GM23338 (cell line): Measurements from ENCODE around the gene GSX1. TPM values are rescaled to one million over a fixed set of nuclear protein-coding genes. Genes with fewer than 3 reads are reported as not detected.

Experiments used
- ATAC-seq: fragments of 200-7000 bp; cut with Tn5 transposase; 3 replicates; pipeline ENCODE4 v1.9.1; 2020
- DNase-seq: peaks from one replicate; pipeline ENCODE4 v3.0.0-alpha.2; 2015; ENCODE audit warnings: low spot score
- H2AFZ ChIP-seq: fragments of 200-600 bp; sonication (generic); 2 replicates; pipeline ENCODE4 v1.8.0; 2016; ENCODE audit warnings: antibody characterized with exemption, mild to moderate bottlenecking, moderate library complexity
- H3F3A ChIP-seq: fragments of 200-600 bp; sonication (generic); replicated peaks from 2 replicates; pipeline ENCODE4 v1.8.0; 2017; ENCODE audit warnings: antibody characterized with exemption, mixed run types, low read depth
- H3K27ac ChIP-seq: fragments of 200-600 bp; sonication (generic); 2 replicates; pipeline ENCODE4 v1.6.1; 2016; ENCODE audit warnings: low read depth
- H3K27me3 ChIP-seq: fragments of 200-600 bp; sonication (generic); 2 replicates; pipeline ENCODE4 v1.8.0; 2016; ENCODE audit warnings: mild to moderate bottlenecking, mixed run types, moderate library complexity; ENCODE audit not compliant: insufficient read depth
- H3K36me3 ChIP-seq: fragments of 200-600 bp; sonication (generic); 2 replicates; pipeline ENCODE4 v1.8.0; 2016; ENCODE audit warnings: mild to moderate bottlenecking; ENCODE audit not compliant: insufficient read depth
- H3K4me1 ChIP-seq: fragments of 200-600 bp; sonication (generic); 2 replicates; pipeline ENCODE4 v1.8.0; 2016; ENCODE audit warnings: mild to moderate bottlenecking, moderate library complexity; ENCODE audit not compliant: insufficient read depth
- H3K4me2 ChIP-seq: fragments of 200-600 bp; sonication (generic); 2 replicates; pipeline ENCODE4 v1.7.1; 2017; ENCODE audit warnings: mixed run types
- H3K4me3 ChIP-seq: fragments of 200-600 bp; sonication (generic); 2 replicates; pipeline ENCODE4 v1.6.1; 2016; ENCODE audit warnings: mixed run types
- H3K79me2 ChIP-seq: fragments of 200-600 bp; sonication (generic); replicated peaks from 2 replicates; pipeline ENCODE4 v1.8.0; 2017; ENCODE audit warnings: mild to moderate bottlenecking; ENCODE audit not compliant: insufficient read depth
- H3K9me2 ChIP-seq: fragments of 200-600 bp; sonication (generic); 2 replicates; pipeline ENCODE4 v1.8.0; 2017; ENCODE audit not compliant: insufficient read depth
- H4K20me1 ChIP-seq: fragments of 200-600 bp; sonication (generic); replicated peaks from 2 replicates; pipeline ENCODE4 v1.8.0; 2017; ENCODE audit warnings: mild to moderate bottlenecking; ENCODE audit not compliant: insufficient read depth
- H3K27ac Mint-ChIP-seq: 2 replicates; pipeline ENCODE4 v1.8.0; 2020; ENCODE audit warnings: inconsistent platforms, mild to moderate bottlenecking, moderate library complexity, mixed read lengths
- H3K27me3 Mint-ChIP-seq: 3 replicates; pipeline ENCODE4 v1.8.0; 2022; ENCODE audit warnings: low read depth, mild to moderate bottlenecking, moderate library complexity, mixed read lengths, inconsistent platforms; ENCODE audit not compliant: insufficient read depth, poor library complexity
- H3K36me3 Mint-ChIP-seq: 3 replicates; pipeline ENCODE4 v1.8.0; 2021; ENCODE audit warnings: low read depth, mild to moderate bottlenecking, inconsistent platforms, moderate library complexity, mixed read lengths
- H3K4me1 Mint-ChIP-seq: 3 replicates; pipeline ENCODE4 v1.8.0; 2020; ENCODE audit warnings: mild to moderate bottlenecking, inconsistent platforms, mixed read lengths
- H3K4me3 Mint-ChIP-seq: 3 replicates; pipeline ENCODE4 v1.8.0; 2021; ENCODE audit warnings: moderate library complexity, mild to moderate bottlenecking, inconsistent platforms, mixed read lengths
- H3K9me3 Mint-ChIP-seq: 3 replicates; pipeline ENCODE4 v1.8.0; 2020; ENCODE audit warnings: moderate library complexity, mild to moderate bottlenecking, inconsistent platforms, mixed read lengths
- CREB1 ChIP-seq: fragments of 250-450 bp; sonication (Bioruptor Pico); IDR thresholded peaks from 2 replicates; pipeline ENCODE4 v1.5.0; 2020; ENCODE audit warnings: low read depth, mild to moderate bottlenecking, moderate library complexity
- CTCF ChIP-seq, 2 experiments: fragments of 200-600 bp in 1 of 2; sonication (generic) in 1 of 2; conservative IDR thresholded peaks; 2 replicates each; pipeline versions ENCODE4 v1.5.1 to v1.6.1; 2016 to 2017; ENCODE audit warnings: antibody characterized with exemption in 2 of 2, low read depth in 2 of 2, mild to moderate bottlenecking in 2 of 2, moderate library complexity in 1 of 2
- ETS1 ChIP-seq: IDR thresholded peaks from 2 replicates; pipeline ENCODE4 v1.6.1; 2016; ENCODE audit warnings: antibody characterized with exemption
- EZH2 ChIP-seq: fragments of 200-600 bp; sonication (generic); IDR thresholded peaks from one replicate; pipeline ENCODE4 v1.8.0; 2017; ENCODE audit warnings: antibody characterized with exemption, mild to moderate bottlenecking, low read depth; ENCODE audit not compliant: unreplicated experiment
- EZH2phosphoT487 ChIP-seq: fragments of 200-600 bp; sonication (generic); IDR thresholded peaks from one replicate; pipeline ENCODE4 v1.8.1; 2018; ENCODE audit warnings: antibody characterized with exemption; ENCODE audit not compliant: unreplicated experiment
- JUNB ChIP-seq: IDR thresholded peaks from one replicate; pipeline ENCODE4 v1.6.1; 2016; ENCODE audit warnings: antibody characterized with exemption; ENCODE audit not compliant: unreplicated experiment
- NANOG ChIP-seq: IDR thresholded peaks from 2 replicates; pipeline ENCODE4 v1.6.1; 2016; ENCODE audit warnings: antibody characterized with exemption, borderline replicate concordance
- POLR2AphosphoS5 ChIP-seq: IDR thresholded peaks from 2 replicates; pipeline ENCODE4 v1.6.1; 2016; ENCODE audit warnings: antibody characterized with exemption, low read depth
- STAT1 ChIP-seq: IDR thresholded peaks from one replicate; pipeline ENCODE4 v1.6.1; 2016; ENCODE audit warnings: antibody characterized with exemption; ENCODE audit not compliant: unreplicated experiment
- ZNF114 ChIP-seq: fragments of 250-450 bp; sonication (Bioruptor Pico); IDR thresholded peaks from 2 replicates; pipeline ENCODE4 v1.5.0; 2020; ENCODE audit warnings: mild to moderate bottlenecking, moderate library complexity
- ZNF331 ChIP-seq: fragments of 250-450 bp; sonication (Bioruptor Pico); IDR thresholded peaks from 2 replicates; pipeline ENCODE4 v1.5.0; 2020; ENCODE audit warnings: low read depth, mild to moderate bottlenecking, moderate library complexity
- ZNF462 ChIP-seq: fragments of 250-450 bp; sonication (Bioruptor Pico); IDR thresholded peaks from 2 replicates; pipeline ENCODE4 v1.5.0; 2020; ENCODE audit warnings: mild to moderate bottlenecking, moderate library complexity
- polyA plus RNA-seq: library from polyadenylated mRNA; unstranded; fragments of >200 nt; fragmentation: Nextera tagmentation; extraction: Ambion mirVana; gene quantifications from 2 replicates; pipeline ENCODE4 v1.2.1, GENCODE V29; 2016
- total RNA-seq: library from RNA; depleted of rRNA; stranded (reverse); fragments of >200 nt; shearing (Covaris generic); gene quantifications from 2 replicates; pipeline ENCODE4 v1.2.3, GENCODE V29; 2014
- TF ChIP-seq, protein P1 (sequence below): IDR thresholded peaks from one replicate; pipeline ENCODE4 v1.6.1; 2018; ENCODE audit warnings: antibody characterized with exemption; ENCODE audit not compliant: unreplicated experiment

Gene GSX1
- total and polyA plus RNA-seq, 2 experiments from 2014 or later, result not detected

DNA sequence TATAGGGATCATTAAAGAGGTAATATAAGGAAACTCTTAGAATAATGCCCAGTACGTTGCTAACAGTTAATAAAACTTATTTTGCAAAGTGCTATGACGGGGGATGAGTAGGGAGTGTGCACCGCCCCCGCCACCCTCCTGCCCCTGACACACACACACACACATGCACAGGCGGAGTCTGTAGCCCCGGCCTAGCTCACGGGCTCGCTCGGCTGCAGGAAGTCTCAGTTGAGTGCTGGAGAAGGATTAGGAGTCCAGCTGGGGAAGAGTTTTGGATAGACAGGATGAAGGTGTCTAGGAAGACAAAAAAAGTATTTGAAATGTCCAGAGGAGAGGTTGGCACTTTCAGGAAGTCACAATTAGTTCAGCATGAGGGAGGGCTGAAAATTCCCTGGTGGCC lies 21.5 kb downstream of the GSX1 start:
- H3K9me2 ChIP-seq, result no peaks in the 10 kb centered on the region
- H4K20me1 ChIP-seq, result no peaks in the 10 kb centered on the region
- no peak overlapping the region for H3K4me2 ChIP-seq
- DNase-seq (no peak), ATAC-seq (no peak)
- peaks cover 78% of the 10 kb centered on the region for H3K27me3 ChIP-seq
- H3K27ac ChIP-seq, result no peak overlapping the region
- no peaks in the 10 kb centered on the region for H3K79me2 ChIP-seq
- TF ChIP-seq ETS1 (no peak), EZH2phosphoT487 (no peak), ZNF331 (CRISPR knock-in tag) (no peak), JUNB (no peak), STAT1 (no peak), ZNF462 (CRISPR knock-in tag) (no peak), CTCF (conservative IDR thresholded peaks at IDR 0.05; ENCODE audit: low read depth in 2 of 2) (no peak), EZH2 (no peak), NANOG (no peak), ZNF114 (CRISPR knock-in tag) (no peak), CREB1 (CRISPR knock-in tag) (no peak), POLR2AphosphoS5 (no peak)
- TF ChIP-seq, protein P1, sequence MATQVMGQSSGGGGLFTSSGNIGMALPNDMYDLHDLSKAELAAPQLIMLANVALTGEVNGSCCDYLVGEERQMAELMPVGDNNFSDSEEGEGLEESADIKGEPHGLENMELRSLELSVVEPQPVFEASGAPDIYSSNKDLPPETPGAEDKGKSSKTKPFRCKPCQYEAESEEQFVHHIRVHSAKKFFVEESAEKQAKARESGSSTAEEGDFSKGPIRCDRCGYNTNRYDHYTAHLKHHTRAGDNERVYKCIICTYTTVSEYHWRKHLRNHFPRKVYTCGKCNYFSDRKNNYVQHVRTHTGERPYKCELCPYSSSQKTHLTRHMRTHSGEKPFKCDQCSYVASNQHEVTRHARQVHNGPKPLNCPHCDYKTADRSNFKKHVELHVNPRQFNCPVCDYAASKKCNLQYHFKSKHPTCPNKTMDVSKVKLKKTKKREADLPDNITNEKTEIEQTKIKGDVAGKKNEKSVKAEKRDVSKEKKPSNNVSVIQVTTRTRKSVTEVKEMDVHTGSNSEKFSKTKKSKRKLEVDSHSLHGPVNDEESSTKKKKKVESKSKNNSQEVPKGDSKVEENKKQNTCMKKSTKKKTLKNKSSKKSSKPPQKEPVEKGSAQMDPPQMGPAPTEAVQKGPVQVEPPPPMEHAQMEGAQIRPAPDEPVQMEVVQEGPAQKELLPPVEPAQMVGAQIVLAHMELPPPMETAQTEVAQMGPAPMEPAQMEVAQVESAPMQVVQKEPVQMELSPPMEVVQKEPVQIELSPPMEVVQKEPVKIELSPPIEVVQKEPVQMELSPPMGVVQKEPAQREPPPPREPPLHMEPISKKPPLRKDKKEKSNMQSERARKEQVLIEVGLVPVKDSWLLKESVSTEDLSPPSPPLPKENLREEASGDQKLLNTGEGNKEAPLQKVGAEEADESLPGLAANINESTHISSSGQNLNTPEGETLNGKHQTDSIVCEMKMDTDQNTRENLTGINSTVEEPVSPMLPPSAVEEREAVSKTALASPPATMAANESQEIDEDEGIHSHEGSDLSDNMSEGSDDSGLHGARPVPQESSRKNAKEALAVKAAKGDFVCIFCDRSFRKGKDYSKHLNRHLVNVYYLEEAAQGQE, result no peak
- H3K36me3 ChIP-seq, result no peaks in the 10 kb centered on the region
- H3K4me3 ChIP-seq, result no peak overlapping the region
- Mint-ChIP-seq H3K27ac (no peak overlapping the region), H3K4me1 (peaks cover 6% of the 10 kb centered on the region; the same call in 1 of the 3 replicates), H3K9me3 (no peaks in the 10 kb centered on the region; the same call in 1 of the 3 replicates), H3K4me3 (no peak overlapping the region), H3K36me3 (no peaks in the 10 kb centered on the region), H3K27me3 (peaks cover 62% of the 10 kb centered on the region)
- no peaks in the 10 kb centered on the region for H3F3A ChIP-seq
- no peak overlapping the region for H2AFZ ChIP-seq
- H3K4me1 ChIP-seq, result no peaks in the 10 kb centered on the region
